Ovary (tissue), 3 donors: ENCODE results near the gene SHROOM3.

Experiments used
- CTCF ChIP-seq, 3 donors: fragments of 450-650 bp in 2 of 3; fragments of 200-600 bp in 1 of 3; IDR thresholded peaks; one replicate each; pipeline versions ENCODE4 v1.5.1 to v1.8.0; 2016 to 2022; ENCODE audit warnings: antibody characterized with exemption in 3 of 3, mild to moderate bottlenecking in 1 of 3
- POLR2A ChIP-seq: fragments of 450-650 bp; IDR thresholded peaks from one replicate; pipeline ENCODE4 v1.6.1; 2017; ENCODE audit warnings: antibody characterized with exemption, mild to moderate bottlenecking, moderate library complexity
- donor health status: DM: no; HTN: no; CAD: no.

DNA sequence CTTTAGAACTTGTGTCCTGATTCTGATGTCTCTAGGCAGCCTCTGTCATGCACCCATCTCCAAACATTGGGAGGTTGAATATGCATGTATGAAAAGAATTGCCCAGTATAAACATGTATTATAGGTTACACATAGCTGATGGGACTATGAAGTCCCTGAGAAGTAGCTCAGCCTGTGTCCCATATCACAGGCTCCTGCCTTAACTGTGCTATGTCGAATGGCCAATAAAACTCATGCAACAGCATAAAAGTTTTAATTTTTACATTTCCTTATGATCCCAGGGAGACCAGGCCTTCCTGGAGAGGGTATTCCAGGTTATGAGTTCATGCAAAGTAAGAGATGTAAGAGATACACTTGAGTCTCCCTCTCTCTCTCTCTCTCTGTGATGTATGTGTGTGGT lies 217.4 kb downstream of the SHROOM3 start:
- no peak for TF ChIP-seq POLR2A
- TF ChIP-seq CTCF (IDR thresholded peaks at IDR 0.05): no peak
